Hepatocyte (in vitro differentiated cells): Measurements from ENCODE around the gene CCBE1. TPM values are rescaled to one million over a fixed set of nuclear protein-coding genes. Genes with fewer than 3 reads are reported as not detected.

Experiments
- DNase-seq: peaks from one replicate; pipeline ENCODE4 v3.0.0-alpha.2; 2016; ENCODE audit warnings: low spot score
- H2AFZ ChIP-seq: fragments of 200-600 bp; sonication (generic); 2 replicates; pipeline ENCODE4 v1.6.0; 2016; ENCODE audit warnings: antibody characterized with exemption, mild to moderate bottlenecking
- H3K27ac ChIP-seq: fragments of 200-600 bp; sonication (generic); 2 replicates; pipeline ENCODE4 v1.5.1; 2016; ENCODE audit warnings: mild to moderate bottlenecking
- H3K27me3 ChIP-seq: fragments of 200-600 bp; sonication (generic); 2 replicates; pipeline ENCODE4 v1.6.1; 2016
- H3K36me3 ChIP-seq: fragments of 200-600 bp; sonication (generic); replicated peaks from 2 replicates; pipeline ENCODE4 v1.5.1; 2016; ENCODE audit warnings: low read depth; ENCODE audit not compliant: insufficient read depth
- H3K4me1 ChIP-seq: fragments of 200-600 bp; sonication (generic); 2 replicates; pipeline ENCODE4 v1.5.1; 2016; ENCODE audit warnings: mild to moderate bottlenecking, moderate library complexity; ENCODE audit not compliant: insufficient read depth
- H3K4me2 ChIP-seq: fragments of 200-600 bp; sonication (generic); 2 replicates; pipeline ENCODE4 v1.6.0; 2016
- H3K4me3 ChIP-seq: fragments of 200-600 bp; sonication (generic); 2 replicates; pipeline ENCODE4 v1.5.1; 2016; ENCODE audit warnings: mild to moderate bottlenecking
- H3K79me2 ChIP-seq: fragments of 200-600 bp; sonication (generic); 2 replicates; pipeline ENCODE4 v1.6.0; 2017; ENCODE audit warnings: mild to moderate bottlenecking
- H3K9me2 ChIP-seq: fragments of 200-600 bp; sonication (generic); replicated peaks from 2 replicates; pipeline ENCODE4 v1.6.0; 2017; ENCODE audit warnings: mild to moderate bottlenecking; ENCODE audit not compliant: insufficient read depth
- H3K9me3 ChIP-seq: fragments of 200-600 bp; sonication (generic); 2 replicates; pipeline ENCODE4 v1.5.1; 2016; ENCODE audit warnings: low read depth, mild to moderate bottlenecking
- H4K20me1 ChIP-seq: fragments of 200-600 bp; sonication (generic); 2 replicates; pipeline ENCODE4 v1.6.0; 2016; ENCODE audit warnings: mild to moderate bottlenecking; ENCODE audit not compliant: insufficient read depth, poor library complexity, severe bottlenecking
- EZH2 ChIP-seq: fragments of 200-600 bp; sonication (generic); IDR thresholded peaks from 2 replicates; pipeline ENCODE4 v1.6.1; 2016; ENCODE audit warnings: antibody characterized with exemption, mild to moderate bottlenecking, borderline replicate concordance
- EZH2phosphoT487 ChIP-seq: fragments of 200-600 bp; sonication (generic); IDR thresholded peaks from one replicate; pipeline ENCODE4 v1.6.1; 2018; ENCODE audit warnings: antibody characterized with exemption, mild to moderate bottlenecking, low read depth, moderate library complexity; ENCODE audit not compliant: unreplicated experiment, severe bottlenecking
- WGBS: methylation state at CpG from one replicate; pipeline ENCODE4 v1.1.6; 2016; ENCODE audit warnings: low lambda C conversion rate; ENCODE audit errors: missing lambda C conversion rate; 5-methylcytosine and 5-hydroxymethylcytosine counted together
- polyA plus RNA-seq: library from polyadenylated mRNA; unstranded; fragments of >200 nt; fragmentation: Nextera tagmentation; extraction: Ambion mirVana; gene quantifications from 2 replicates; pipeline ENCODE4 v1.2.1, GENCODE V29; 2016
- total RNA-seq: library from RNA; depleted of rRNA; stranded (reverse); fragments of >200 nt; gene quantifications from 2 replicates; pipeline ENCODE4 v1.2.3, GENCODE V29; 2014
- TF ChIP-seq, protein P1 (sequence below): fragments of 200-600 bp; sonication (generic); IDR thresholded peaks from 2 replicates; pipeline ENCODE4 v1.5.1; 2016; ENCODE audit warnings: antibody characterized with exemption, mild to moderate bottlenecking; ENCODE audit not compliant: poor library complexity

Gene CCBE1
- total and polyA plus RNA-seq, 2 experiments from 2014 or later = 3.1 to 9.2 TPM

DNA sequence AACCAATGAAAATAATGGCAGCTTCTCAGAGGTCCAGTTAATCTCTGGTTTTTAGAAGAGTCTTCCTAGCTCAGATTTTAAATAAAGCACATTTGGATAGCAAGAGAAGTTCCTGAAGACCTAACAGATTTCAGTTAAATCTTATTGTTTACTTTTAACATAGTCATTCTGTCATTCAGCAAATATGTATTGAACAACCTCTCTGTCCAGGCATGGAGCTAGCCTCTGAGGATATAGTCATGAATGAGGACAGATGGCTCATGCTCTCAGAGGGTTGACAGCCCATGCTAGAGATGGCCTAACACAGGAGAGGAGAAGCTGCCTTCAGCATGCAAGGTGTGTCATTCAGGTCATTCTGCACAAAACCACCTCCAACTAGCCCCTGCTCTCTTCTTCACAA is 6.2 kb downstream of the CCBE1 start:
- no peaks in the 10 kb centered on the region for H3K9me2 ChIP-seq

DNA sequence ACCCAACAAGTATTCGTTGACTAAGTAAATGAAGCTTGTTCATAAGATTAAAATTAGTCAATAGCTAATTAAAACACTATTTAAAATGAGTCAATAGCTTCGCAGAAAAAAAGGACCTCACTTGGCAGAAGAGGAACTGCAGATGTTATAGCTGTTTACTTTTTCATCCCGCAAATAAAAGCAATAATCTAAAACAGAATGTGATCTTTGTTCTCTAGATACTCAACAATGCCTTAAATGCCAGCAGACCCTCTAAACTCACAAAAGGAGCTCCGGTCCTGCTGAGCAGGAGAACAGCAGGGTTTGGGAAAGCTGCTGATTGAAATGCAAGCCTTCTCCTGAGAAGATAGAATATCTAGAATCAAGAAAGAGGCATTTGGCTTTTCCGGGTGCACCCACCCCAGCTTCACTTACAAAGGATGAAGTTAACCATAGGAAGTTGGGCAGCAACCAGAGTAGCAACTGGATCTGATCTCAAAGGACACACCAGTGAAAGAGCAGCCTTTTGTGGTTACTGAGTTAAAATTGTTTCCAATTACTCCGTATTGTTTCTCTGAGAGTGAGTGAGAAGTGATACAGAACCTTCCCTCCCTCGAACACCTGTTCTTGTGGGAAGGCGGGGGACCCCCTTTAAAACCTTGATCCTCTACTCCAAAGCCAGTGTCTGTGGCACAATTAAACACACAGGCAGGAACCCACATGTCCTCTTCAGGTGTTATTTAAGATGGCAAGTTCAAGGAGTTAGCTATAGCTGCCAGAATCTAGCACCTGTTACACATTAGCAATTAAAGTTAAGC is 6.8 kb downstream of the CCBE1 start:
- no peak overlapping the region for H3K4me2 ChIP-seq

More for the DNA sequence above, 6.2 kb downstream of the CCBE1 start:
- TF ChIP-seq EZH2phosphoT487 (no peak), EZH2 (no peak)
- TF ChIP-seq, protein P1, sequence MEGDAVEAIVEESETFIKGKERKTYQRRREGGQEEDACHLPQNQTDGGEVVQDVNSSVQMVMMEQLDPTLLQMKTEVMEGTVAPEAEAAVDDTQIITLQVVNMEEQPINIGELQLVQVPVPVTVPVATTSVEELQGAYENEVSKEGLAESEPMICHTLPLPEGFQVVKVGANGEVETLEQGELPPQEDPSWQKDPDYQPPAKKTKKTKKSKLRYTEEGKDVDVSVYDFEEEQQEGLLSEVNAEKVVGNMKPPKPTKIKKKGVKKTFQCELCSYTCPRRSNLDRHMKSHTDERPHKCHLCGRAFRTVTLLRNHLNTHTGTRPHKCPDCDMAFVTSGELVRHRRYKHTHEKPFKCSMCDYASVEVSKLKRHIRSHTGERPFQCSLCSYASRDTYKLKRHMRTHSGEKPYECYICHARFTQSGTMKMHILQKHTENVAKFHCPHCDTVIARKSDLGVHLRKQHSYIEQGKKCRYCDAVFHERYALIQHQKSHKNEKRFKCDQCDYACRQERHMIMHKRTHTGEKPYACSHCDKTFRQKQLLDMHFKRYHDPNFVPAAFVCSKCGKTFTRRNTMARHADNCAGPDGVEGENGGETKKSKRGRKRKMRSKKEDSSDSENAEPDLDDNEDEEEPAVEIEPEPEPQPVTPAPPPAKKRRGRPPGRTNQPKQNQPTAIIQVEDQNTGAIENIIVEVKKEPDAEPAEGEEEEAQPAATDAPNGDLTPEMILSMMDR = no peak
- H3K27ac ChIP-seq = no peak overlapping the region
- peaks cover 84% of the 10 kb centered on the region for H3K27me3 ChIP-seq
- H3K4me3 ChIP-seq = no peak overlapping the region
- no peaks in the 10 kb centered on the region for H3K79me2 ChIP-seq
- no peaks in the 10 kb centered on the region for H3K9me3 ChIP-seq
- DNase-seq = no peak
- peaks cover 8% of the 10 kb centered on the region for H3K4me1 ChIP-seq
- H2AFZ ChIP-seq = no peak overlapping the region
- no peaks in the 10 kb centered on the region for H4K20me1 ChIP-seq
- no peaks in the 10 kb centered on the region for H3K36me3 ChIP-seq
- no peak overlapping the region for H3K4me2 ChIP-seq

DNA sequence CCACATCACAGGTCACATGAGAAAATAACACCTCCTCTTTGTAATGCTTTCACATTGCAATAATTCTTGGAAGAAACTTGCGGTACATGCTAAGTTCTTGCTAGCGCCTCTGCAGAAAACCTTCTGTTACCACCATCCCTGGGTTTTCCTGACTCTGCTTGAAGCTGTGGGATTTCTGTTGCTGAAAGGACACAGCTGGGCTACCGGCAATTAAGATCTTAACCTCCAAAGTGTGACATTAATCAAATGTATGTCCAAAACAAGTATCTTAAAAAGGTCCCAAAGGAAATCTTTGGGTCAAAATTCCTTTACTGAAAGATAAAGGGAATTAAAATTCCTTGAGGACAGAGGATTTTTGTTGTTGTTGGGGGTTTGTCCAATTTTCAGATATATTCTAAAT is 7.5 kb downstream of the CCBE1 start:
- Histone ChIP-seq H4K20me1 (no peaks in the 10 kb centered on the region), H3K27ac (no peak overlapping the region), H3K79me2 (no peaks in the 10 kb centered on the region), H3K4me3 (no peak overlapping the region), H3K36me3 (no peaks in the 10 kb centered on the region), H2AFZ (no peak overlapping the region), H3K9me2 (no peaks in the 10 kb centered on the region), H3K9me3 (no peaks in the 10 kb centered on the region), H3K4me1 (peaks cover 7% of the 10 kb centered on the region), H3K27me3 (peaks cover 79% of the 10 kb centered on the region), H3K4me2 (no peak overlapping the region)
- 51% methylated on average over 3 of the region's 3 CpGs for WGBS
- no peak for TF ChIP-seq EZH2phosphoT487
- no peak for TF ChIP-seq EZH2
- TF ChIP-seq, protein P1 = no peak
- no peak for DNase-seq

More for the DNA sequence above, 6.8 kb downstream of the CCBE1 start:
- WGBS = 31% methylated on average over 8 of the region's 8 CpGs
- TF ChIP-seq EZH2phosphoT487 (no peak), EZH2 (no peak)
- TF ChIP-seq, protein P1 = no peak
- Histone ChIP-seq H3K9me2 (no peaks in the 10 kb centered on the region), H3K4me3 (no peak overlapping the region), H3K9me3 (no peaks in the 10 kb centered on the region), H3K27ac (no peak overlapping the region), H4K20me1 (no peaks in the 10 kb centered on the region), H3K27me3 (peaks cover 83% of the 10 kb centered on the region), H2AFZ (no peak overlapping the region), H3K36me3 (no peaks in the 10 kb centered on the region), H3K4me1 (peaks cover 7% of the 10 kb centered on the region), H3K79me2 (no peaks in the 10 kb centered on the region)
- no peak for DNase-seq
